Occipital lobe (tissue), 2 donors: Measurements from ENCODE around the gene ITGA11. TPM values are rescaled to one million over a fixed set of nuclear protein-coding genes. Genes with fewer than 3 reads are reported as not detected.

ENCODE experiments used
- DNase-seq: peaks from one replicate; lab custom pipeline; 2025; lab: John Stamatoyannopoulos, UW
- total RNA-seq: library from RNA; depleted of rRNA; stranded (reverse); fragments of >200 nt; gene quantifications from one replicate; pipeline ENCODE4 v1.2.3, GENCODE V29; 2014

Gene ITGA11
- total RNA-seq, 1 donor from 2014 or later, result 0.62 TPM

DNA sequence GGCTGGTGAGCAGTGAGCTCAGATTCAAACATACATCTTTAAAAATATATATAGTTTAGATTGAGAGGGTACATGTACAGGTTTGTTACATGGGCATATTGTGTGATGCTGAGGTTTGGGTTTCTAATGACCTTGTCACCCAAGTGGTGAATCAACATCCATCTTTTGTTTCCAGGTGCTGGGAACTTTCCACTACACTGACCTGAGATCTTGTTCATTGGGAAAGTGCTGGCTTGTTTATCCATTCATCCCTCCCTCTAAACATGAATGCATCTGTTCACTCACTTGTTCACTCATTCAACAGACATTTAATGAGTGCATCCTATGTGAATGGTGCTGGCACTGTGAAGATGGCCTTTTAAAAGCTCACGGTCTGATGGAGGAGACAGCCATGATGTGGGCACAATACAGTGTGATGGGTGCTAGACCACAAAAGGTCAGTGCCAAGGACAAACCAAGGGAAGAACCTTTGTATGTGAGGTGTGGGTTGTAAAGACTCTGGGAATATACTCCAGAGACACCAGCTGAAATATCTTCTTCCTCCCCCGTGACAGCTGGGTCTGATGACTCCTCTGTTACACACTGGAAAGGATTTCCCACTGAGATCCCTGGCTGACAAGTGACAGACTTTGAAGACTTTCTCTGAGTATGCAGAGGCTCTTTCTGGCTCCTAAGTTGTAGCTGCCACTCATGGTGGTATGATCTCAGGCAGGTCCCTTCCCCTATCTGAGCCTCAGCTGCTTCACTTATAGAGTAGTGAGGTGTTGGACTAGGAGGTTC lies 16.2 kb upstream of the ITGA11 start:
- DNase-seq, result no peak

DNA sequence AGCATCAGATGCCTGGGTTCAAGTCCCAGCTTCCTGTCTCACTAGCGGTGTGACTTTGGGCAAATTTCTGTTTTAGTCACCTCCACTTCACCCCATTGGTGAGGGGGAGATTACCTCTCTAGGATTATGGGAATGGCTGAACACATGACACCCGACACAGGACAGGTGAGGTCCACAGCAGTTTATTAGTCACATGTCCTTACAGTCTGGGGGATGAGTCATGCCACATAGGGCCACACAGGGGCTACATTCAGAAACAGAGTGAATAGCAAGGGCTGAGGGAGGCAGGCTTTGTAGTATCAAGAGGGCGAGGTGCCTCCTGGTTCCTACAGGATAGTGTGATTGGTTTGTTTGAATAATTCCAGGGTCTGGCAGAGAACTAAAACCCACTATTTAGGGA lies 15.2 kb upstream of the ITGA11 start:
- no peak for DNase-seq

DNA sequence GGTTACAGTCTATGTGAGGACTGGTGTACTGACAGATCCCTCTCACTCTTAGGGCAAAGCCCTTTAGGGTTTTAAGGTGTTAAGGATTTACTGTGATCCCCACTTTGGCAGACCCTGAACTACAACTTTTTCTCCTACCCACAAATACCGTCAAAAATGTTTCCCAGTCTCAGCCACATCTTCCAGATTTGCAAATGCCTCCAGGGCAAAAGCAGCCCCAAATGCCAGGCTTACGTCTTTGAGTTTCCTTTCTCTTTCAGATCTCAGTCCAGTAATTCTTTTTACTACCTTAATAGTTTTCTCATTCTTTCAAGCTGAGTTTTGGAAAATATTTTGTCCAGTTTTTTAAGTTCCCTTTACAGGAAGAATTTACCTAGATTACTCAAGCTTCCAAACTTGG lies 13.4 kb upstream of the ITGA11 start:
- no peak for DNase-seq

DNA sequence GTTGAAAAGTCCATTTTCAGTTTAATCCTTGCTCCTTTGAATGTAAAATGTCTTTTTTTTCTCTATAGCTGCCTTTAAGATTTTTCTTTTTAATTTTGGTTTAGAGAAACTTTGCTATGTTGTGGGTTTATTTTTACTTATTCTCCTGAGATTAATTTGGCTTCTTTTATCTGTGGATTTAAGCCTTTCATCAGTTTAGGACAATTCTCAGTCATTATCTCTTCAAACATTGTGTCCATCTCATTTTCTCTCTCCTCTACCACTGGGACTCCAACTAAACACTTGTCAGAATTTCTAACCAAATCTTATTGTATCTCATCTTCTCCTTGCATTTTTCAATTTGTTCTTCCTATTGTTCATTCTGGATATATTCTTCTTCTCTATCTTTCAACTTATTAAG lies 12.4 kb upstream of the ITGA11 start:
- DNase-seq, result no peak

DNA sequence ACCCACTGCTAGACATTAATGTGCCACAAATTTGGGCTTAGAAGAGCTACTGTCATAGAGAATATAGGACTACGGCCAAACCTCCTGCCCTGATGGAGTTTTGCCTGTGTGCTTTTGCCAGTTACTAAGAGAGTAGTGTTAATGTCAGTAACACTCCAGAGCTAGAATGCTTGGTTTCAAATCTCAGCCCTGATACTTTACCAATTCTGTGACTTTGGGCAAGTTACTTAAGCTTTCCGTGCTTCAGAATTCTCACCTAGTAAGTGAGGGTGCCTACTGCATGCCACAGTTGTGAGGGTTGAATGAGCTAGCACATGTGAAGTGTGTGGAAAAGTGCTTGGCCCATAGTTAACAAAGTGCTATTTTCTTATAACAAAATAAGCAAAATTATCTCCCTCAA lies 10.9 kb upstream of the ITGA11 start:
- DNase-seq, result no peak

DNA sequence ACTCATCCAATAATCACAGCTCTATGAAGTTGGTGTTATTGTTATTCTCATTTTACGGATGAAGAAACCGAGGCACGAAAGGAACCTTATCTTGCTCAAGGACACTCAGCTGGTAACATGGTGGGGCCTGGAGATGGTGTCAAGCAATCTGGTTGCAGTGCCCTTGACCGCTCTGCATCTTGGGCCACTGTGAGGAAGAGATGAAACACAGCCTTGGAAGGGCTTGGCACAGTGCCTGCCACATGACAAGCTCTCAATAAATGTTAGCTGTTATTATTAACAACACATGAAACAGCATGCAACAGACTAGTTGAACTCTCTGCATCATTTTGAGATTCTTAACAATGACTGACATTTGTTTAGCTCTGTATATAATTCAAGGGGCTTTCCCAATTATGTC lies 10.1 kb upstream of the ITGA11 start:
- DNase-seq, result no peak

DNA sequence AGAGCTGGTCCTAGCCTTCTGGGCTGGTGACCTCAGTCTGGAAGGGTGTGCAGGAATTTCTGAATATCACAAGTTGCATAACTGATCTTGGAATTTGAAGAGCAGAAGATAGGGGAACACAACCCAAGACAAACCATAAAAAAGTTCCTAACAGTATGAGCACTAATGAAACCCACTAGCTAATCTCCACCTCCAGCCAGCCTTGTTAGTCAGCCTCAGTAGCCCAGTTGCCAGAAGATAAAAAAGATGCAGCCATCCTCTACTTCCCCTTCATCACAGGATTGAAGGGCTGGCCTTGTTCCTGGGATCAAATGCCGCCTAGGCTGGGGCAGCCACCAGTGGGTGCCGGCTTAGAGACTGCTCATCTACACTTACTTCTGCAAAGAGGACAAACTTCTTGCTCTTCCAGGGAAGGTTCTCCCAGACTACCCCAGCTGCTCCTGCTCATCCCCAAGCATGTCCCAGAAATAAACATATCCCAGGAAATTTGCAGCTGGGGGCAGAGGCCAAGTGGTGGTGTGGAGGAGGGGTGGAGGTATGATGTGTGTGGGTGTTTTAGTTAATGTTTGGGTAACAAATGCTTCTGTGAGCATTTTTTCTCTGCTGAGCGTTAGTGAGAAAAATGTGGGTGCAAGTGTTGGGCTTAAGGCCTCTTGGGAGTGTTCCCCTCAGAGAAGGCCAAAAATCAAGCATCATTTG lies 9.2 kb upstream of the ITGA11 start:
- no peak for DNase-seq

DNA sequence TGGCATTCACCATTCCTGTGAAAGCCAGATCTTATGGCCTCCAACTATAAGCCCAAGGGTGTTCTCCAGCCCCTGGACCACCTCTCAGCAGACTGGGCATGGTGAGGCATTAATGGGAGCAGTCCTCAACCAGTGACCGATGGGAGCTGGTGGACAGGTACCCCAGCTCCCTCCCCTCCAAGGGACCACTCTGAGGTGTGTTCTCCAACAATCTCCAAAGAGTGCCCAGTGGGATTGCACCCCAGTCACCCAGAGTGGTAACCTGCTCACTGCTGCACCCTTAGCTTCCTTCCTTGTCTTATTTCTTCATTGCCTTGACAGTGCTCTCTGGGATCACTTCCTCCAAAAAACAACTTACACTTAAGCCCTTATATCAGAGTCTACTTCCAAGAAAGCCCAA lies 8.2 kb upstream of the ITGA11 start:
- no peak for DNase-seq

DNA sequence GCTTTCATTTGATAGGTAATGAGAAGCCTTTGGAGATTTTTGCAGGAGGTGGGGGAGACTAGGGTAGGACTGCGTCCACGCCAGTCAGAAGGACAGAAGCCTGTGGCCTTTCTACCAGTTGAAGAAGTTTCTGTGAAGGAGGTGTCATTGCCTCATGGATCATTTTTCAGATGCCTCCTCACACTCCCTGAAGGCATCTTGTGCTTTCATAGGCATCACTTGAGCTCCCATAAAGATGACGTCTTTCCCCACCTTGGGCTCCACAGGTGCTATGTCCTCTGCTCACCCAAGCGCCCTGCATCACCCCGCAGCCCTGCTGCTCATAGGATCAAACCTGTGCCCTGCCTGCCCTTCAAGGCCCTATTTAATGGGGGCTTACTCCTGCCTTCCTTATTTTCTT lies 7.5 kb upstream of the ITGA11 start:
- no peak for DNase-seq

DNA sequence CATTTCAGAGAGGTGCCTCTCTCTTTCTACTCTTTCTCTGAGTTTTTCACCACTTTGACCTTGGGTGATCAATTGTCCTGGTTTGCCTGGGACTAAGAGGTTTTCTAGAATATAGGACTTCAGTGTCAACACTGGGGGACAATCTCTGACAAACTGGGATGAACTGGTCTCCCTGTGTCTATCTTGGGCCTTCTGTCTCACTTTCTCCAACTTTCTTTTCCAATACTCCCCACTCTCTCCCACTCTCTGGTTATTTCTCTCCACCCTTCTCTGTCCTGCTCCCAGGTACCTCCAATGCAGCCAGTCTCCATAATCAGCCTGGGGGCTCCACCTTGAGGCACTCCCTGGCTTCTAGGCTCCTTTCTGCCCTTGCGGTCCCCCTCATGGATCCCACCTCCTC lies 4.7 kb upstream of the ITGA11 start:
- no peak for DNase-seq

DNA sequence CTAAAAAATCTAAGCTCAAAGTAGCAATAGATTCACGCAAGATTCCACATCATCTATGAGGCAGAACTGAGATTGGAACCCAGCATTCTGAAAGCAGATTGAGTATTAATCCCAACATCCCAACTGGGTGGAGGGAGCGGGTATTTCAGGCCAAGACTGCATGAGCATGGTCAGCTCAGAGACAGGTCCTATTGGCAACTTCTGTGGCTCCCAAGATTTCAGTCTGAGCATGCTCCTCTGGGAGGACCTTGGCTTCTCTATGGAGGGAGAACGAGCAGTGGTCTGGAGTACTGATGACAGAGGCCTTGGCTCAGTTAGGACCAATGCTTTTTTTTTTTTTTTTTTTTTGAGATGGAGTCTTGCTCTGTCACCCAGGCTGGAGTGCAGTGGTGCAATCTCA lies 4.0 kb upstream of the ITGA11 start:
- DNase-seq, result no peak

DNA sequence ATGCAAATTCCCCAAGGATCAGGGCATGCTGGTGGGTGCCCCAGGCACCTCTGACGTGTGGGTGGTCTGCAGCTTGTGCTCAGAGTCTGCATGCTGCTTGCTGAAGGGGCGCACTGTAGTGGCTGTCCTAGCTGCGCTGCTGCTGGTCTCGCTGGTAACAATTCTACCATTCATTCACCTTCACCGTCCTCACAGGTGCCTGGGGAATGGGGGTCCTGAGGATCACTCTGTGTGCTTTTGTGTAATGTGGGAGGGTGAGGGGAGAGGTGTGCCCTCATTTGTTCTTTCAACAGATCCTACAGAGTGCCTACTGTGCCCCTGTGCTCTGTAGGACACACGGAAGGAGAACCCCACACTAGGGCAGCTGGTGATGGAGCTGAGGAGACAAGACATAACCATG lies 2.1 kb upstream of the ITGA11 start:
- DNase-seq, result no peak

DNA sequence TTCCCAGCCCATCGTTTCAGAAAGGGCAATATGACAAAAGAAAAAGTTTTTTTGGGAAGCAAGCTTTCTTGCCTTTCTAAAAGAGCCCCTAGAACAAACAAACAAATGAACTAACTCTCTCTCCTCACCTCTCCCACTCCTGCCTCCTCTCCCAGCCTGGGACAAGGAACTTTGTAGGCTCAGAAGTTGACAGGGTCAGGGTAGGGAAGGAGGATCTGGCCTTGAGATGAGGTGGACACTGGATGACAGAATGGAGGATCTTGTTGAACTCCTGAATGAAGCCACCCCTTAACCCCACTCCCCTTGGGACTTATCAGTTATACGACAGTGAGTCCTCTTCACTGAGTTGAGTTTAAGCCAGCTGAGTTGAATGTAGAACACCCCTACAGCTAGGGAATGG lies 1.6 kb upstream of the ITGA11 start:
- DNase-seq, result no peak

DNA sequence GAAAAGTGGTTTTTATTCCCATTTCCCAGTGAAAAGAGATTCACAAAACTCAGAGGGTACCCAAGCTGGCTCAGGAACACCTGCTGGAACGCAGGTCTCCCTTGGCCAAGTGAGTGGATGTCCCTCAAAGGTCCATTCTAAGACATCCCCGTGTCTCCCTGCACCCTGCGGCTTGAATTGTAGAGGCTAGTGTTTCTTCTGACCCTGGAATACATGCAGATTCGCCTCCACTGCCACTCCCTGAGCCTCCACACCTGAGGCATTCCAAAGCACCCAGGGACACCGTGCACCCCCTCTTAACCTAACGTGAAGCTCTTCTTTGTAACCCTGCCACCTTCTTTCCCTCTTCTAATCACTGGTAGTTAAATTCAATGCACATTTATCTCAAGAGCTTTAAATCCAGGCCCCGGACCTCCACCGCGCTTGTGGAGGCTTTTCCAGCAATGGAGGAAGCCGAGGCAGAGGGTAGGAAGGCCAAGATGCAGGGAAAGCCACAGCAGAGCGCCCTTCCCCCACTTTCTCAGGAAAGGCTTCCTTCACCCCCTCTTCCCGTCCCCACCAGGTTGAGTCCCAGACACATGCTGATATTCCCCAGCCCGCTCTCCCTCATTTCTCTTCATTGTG lies 590 bp upstream of the ITGA11 start:
- DNase-seq, result no peak

DNA sequence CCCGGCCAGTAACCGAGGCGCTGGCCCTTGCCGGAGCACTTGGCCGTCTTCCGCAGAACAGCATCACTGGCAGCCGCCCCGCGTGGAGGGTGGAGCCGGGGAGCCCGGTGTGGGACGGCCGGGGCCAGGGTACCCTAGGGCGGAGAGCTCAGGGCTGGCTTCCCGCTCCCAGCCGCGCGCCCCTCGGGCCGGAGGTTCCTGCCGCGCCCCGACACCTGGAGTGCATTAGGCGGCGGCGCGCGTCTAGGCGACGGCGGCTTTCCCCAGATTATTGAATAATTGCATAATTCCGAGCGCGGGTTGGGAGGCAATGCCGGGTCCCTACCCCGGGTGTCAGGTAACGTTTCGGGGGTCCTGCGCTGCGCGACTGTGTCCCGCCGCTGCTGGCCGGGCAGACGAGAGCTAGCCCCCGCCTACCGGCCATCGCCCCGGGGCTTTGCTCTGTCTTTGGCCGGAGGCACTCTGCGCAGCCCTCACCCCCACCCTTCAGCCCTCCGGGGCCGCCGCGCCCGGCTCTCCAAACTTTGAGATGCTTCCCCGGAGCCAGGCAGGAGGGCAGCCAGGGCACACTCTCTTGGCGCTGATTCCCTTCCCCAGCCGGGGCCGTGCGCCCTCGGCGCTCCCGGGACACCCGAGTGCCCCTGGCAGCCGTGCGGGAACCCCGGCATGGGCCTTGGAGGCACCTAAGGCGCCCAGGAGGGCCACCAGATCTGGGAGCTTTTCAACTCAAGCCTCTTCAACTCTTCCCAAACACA lies 749 bp downstream of the ITGA11 start:
- no peak for DNase-seq

DNA sequence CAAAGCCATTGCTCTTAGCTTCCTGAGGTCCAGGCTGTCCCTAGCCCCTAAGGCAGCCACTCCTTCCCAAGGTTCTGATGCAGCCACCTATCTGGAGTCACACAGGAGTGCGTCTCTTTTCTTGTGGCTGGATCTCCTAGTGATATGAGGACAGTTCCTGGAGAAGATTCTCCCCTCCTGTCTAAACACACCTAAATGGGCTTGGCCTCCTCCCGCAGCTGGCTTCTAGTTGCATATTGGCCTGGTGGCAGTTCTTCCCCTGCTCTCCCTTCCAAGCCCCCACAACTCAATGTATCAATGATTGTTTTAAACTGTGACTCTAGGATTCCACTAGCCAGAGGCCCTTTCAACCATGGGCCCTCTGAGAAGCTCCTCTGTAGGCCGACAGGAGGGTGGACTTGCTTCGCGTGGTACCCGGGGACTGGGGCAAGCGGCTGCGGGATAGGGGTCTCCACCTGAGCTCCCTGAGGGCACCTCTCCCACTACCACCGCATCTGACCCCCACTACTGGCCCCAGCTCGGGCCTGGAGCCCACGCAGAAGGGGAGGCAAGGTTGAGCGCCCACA lies 1.4 kb downstream of the ITGA11 start:
- DNase-seq, result no peak

DNA sequence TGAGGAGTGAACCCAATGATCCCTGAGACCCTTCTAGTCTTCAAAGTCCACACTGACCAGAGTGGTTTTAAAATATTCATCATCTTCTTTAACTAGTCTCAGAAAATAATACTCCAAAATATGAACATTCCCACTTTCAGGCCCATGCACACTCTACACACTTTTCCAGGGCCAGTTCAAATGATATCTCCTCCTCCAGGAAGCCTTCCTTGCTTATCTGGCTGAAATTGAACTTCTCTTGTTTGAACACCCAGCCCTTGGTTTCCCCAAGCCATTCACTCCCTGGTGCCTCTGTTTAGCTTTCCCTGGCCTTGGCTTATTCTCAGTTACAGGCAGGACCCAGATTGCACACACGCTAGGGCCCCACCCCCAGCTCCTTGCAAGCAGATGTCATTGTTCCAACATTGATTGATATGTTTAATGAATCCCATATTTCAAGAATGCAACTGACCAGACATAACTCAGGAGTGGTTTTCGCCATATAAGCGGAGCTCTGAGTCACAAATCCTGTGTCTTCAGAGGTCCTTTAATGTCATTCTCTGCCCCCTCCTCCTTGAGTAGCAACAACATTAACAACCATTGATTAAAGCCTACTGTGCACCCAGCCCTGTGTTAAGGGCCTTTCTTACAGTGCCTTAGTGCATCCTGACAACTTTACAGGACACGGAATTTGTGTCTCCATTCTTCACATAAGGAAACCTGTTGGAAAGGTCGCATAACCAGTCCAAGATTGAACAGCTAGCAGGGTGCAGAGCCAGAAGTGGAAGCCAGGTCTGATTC lies 2.1 kb downstream of the ITGA11 start:
- no peak for DNase-seq

DNA sequence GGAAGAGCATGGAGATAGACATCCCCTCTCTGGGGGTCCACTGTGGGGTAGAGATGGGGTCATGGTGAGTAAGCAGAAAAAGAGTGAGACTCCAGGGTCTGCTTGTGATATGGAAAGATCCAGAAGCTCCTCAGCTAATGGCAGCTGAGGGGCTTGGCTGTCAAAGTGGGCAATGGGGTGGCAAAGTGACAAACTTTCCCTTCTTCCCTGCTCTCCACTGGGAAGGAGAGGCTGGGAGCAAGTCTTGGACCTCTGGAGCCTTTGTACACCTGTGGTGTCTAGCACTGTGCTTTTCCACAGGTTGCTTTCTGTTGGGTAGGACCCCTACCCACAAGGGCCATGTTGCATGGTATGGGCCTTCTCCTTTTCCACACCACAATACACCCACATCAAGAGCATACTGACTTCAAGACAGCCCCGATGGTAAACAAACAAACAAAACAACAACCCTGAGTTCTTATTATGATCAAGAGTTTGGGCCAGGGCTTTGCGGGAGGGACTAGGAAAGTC lies 3.5 kb downstream of the ITGA11 start:
- DNase-seq, result no peak

DNA sequence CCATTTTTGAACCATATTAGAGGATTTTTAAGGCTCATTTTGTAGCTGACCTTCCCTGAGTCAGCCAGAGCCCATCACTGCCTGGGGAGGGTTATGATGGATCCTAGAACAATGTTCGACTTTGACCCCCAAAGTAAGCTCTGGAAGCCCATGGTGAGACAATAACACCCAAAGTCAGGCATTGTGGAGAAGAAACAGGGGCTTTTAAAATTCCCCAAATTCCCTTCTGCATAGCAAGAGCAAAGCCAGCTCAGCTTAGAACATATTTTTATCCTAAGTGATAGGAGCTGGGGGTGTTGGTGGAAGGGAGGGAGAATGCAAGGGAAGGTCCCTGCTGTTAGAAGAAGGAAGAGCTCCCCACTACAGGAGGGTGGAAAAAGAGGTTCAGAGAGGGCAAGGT lies 4.0 kb downstream of the ITGA11 start:
- DNase-seq, result no peak

DNA sequence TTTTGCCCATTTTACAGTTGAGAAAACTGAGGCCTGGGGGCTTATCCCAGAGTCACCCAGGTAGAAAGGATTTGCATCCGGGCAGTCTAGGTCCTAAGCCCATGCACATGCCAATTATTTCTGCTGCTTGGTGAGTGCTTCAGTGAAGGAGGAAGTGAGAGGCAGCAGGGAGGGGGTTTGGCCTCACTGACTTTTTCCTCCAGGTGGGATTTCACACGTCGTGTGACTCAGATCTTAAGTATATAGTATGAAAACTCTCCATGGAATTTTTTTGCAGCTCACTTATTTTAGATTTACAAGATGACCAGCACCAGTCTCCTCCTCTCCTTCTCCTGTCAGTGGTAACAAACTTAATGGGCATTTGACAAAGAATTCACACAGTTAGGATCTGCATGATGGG lies 4.6 kb downstream of the ITGA11 start:
- no peak for DNase-seq

DNA sequence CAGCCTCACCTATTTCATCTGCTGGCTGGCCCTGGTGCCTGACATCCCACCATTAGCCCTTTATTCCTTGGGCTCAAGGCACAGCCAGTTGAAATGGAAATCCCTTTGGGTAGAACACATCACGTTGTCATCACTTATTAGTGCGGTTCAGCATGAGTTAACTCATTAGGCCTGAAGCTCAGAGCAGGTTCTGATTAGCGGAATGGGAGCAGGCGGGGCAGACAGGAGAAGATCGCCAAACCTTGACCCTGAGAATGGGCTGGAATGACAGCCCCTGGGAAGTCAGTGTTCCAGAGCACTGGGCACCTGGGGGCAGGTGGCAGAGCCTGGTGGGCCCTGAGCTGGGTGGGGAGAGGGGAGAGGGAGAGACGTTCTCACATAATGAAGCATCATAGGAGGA lies 5.8 kb downstream of the ITGA11 start:
- DNase-seq, result no peak
